HT1080 (cell line): ENCODE data around the gene TMEM82. TPM values are rescaled to one million over a fixed set of nuclear protein-coding genes. Genes with fewer than 3 reads are reported as not detected.

ENCODE experiments used
- DNase-seq: peaks from one replicate; pipeline ENCODE4 v3.0.0-alpha.2; 2015; ENCODE audit warnings: low read depth
- total RNA-seq: library from RNA; depleted of rRNA; stranded (reverse); fragments of >200 nt; shearing (Covaris generic); gene quantifications from 2 replicates; pipeline ENCODE4 v1.2.3, GENCODE V29; 2014

The TMEM82 gene
- total RNA-seq, 1 experiment from 2014 or later, result not detected

DNA sequence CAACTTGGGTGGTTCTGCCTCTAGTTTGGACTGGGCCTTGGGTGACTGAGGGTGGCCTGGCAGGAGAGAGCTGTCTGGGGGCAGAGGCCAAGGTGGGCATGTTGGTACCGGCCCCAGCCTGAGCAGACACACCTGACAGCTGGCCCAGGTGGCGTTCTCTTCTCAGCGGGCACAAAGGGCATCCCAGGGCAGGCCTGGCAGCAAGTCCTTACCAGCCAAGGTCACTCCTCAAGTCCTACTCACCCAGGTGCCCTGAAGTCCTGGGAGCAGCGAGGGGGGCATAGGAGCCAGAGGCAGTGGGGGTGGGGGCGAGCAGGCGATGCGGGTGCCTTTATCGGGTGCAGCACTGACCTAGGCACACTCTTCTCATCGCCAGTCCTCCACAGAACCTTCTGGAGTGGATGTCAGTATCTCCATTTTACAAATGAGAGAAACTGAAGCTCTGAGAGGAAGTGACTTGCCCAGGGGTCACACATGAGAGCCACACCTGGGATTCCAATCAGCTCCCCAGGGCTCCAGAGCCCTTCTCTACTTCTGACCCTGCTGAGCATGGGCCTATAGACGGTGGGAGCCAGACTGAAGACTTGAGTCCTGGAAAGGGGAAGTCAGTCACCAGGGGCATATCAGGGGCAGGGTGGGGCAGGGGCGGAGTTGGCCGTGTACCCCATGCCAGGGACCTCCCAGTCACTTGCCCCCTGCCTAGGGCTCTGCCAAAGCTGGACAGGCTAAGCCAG, 6.8 kb upstream of the TMEM82 start:
- DNase-seq, result no peak

DNA sequence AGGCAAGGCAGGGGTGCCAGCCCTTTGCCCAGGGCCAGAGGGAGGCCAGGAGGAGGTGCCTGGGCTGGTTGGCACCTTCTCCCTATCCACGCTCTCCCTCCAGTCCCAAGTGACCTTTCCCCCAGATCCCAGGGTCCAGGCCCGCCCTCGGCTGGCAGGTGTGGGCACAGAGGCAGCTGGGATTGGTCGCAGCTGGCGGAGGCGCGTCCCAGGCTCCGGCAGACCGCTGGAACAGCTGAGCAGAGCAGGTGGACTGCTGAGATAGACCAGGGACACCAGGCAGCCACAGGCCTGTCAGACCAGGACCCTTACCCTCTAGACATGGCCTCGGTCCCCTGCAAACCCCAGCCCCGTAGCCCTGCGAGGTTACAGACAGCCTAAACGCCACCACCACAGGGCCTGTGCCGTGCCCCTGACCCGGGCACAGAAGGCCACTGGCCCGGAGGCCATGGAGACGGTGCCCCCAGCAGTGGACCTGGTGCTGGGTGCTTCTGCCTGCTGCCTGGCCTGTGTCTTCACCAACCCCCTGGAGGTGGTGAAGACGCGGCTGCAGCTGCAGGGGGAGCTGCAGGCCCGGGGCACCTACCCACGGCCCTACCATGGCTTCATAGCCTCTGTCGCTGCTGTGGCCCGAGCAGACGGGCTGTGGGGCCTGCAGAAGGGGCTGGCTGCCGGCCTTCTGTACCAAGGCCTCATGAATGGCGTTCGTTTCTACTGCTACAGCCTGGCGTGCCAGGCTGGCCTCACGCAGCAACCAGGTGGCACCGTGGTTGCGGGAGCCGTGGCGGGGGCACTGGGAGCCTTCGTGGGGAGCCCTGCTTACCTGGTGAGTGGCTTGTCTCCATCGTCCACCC, 6.0 kb upstream of the TMEM82 start, which contains the start of gene SLC25A34:
SLC25A34 (plus strand) TSS at position 221 of the 854 bp plus-strand sequence; CDS start at position 449, 228 bp downstream.
- DNase-seq, result no peak

DNA sequence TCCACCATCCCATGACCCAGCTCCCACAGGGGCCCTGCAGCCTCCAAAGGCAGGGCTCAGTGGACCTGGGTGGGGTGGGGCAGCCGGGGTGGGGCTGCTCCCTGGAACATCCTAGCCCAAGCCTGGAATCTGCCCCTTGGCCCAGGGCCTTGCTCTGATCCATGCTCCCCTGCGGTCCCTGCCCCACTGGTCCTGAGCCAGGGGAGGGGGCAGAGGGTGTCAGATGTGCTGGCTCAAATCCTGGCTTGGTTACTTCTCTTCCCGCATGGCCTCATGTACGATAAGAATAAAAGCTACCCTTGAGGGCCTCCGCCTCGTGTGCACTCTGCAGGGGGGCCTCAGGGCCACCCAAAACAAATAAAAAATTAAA, 5.4 kb upstream of the TMEM82 start:
- DNase-seq, result no peak

DNA sequence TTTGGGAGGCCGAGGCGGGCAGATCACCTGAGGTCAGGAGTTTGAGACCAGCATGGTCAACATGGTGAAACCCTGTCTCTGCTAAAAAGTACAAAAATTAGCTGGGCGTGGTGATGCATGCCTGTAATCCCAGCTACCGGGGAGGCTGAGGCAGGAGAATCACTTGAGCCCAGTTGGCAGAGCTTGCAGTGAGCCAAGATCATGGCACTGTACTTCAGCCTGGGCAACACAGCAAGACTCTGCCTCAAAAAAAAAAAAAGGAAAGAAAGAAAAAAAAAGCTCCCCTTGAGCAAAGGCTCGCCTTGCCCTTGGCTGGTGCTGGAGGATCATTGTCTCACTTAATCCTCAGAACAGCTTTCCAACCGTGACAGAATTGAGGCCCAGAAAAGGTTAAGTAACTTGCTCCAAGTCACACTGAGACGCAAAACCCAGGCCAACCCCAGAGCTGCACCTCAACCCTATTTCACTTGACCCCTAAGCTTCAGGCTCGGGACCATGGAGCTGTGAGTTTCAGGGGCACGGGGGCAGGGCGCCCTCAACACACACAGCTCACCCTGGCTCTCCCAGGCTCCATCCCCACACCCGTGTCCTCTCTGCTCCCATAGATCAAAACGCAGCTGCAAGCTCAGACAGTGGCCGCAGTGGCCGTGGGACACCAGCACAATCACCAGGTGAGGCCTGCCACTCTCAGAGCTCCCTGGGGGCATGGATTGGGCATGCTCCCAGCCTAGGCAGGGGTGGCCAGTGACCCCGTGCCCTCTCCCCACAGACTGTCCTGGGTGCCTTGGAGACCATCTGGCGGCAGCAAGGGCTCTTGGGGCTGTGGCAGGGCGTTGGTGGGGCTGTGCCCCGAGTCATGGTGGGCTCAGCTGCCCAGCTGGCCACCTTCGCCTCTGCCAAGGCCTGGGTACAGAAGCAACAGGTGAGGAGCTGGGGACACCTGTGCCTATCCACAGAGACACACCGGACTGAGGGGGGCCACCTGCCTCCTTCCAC, 4.7 kb upstream of the TMEM82 start:
- no peak for DNase-seq

DNA sequence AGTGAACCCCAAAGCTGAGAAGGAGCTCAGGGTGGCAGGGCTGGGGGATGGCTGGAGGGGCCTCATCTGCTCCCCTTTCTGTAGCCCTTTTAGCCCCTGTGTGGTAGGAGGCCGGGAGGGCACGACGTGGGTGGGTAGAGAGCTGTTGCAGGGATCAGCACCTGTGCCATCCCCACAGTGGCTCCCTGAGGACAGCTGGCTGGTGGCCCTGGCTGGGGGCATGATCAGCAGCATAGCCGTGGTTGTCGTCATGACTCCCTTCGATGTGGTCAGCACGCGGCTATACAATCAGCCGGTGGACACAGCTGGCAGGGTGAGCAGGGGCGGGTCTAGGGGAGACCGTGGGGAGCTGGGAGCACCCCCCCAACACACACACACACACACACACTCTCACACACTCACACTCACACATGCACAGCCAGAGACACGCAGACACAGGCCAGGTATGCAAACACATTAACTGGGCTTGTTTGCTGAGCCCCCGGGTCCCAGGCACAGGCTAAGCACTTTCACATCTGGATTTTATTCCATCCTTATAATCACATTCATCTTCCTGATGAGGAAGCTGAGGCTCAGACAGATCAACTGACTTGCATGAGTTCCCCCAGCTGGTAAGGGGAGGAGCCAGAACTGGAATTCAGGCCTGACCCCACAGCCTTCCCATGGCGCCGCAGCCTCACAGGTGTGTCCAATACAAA, 3.7 kb upstream of the TMEM82 start:
- no peak for DNase-seq

DNA sequence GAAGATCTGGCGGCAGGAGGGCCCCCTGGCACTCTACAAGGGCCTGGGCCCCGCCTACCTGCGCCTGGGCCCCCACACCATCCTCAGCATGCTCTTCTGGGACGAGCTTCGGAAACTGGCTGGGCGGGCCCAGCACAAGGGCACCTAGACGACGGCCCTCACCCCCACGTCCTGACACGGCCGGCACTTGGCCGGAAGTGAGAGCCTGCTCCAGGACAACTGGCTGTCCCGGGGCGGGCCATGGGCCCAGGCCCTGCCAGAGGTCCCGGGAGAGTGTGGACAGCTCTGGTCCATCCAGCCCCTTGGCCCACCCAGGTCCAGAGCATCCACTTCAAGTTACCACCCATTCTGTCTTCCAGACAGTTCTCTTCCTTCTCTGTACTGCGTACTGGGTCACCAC, 3.0 kb upstream of the TMEM82 start:
- DNase-seq, result no peak

DNA sequence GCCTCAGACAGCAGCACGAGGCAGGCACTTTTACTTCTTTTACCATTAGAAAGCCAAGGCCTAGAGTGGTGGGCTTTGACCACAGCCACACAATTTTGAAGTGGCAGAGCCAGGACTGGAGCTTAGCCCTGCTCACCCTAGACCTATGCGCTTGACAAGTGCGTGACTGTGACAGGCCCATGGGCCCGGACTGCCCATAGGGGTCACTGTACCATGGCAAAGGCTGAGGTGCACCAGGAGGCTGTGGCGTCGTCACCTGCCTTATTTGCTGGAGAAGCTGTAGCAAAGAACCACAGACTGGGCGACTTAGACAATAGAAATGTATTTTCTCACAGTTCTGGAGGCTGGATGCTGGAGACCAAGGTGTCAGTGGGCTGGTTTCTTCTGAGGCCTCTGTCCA, 2.6 kb upstream of the TMEM82 start:
- no peak for DNase-seq

DNA sequence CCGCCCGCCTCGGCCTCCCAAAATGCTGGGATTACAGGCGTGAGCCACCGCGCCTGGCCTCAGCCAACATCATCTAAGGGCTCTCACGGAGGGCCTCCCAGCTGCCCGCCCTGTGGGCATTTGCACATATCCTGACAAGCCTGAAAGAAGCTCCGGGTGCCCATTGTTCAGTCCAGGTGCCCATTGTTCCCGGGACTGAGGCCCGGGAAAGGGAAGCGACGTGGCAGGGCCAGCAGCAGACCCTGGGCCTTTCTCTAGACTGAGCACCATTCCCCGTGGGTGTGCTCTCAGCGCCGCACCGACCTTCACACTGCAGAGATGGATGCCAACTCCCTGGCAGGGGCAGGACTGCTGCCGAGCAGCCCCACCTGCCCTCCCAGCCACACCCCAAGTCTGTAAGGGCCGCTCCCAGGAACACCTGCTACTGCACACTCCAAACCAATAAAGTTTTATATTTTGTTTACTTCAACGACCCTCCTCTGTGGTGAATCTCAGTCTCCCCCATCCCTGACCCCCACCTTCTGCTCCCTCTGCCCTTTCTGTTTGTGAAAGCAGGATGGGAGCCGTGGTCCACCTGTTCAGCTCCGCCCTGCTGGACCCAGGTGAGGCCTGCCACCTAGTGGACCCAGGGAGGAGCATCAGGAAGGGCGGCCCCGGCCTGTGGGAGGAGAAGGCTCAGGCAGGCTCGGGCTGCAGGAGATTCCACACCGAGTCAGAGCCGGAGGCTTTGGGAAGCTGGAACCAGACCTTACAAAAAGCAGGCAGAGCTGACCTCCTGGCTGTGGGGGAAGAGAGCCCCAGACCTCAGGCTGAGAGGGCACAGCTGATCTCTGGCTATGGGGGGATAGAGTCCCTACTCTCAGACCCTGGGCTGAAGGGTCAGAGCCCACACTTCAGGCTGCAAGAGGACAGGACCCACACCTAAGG, 1.1 kb upstream of the TMEM82 start:
- peak; percentile 70 for DNase-seq

DNA sequence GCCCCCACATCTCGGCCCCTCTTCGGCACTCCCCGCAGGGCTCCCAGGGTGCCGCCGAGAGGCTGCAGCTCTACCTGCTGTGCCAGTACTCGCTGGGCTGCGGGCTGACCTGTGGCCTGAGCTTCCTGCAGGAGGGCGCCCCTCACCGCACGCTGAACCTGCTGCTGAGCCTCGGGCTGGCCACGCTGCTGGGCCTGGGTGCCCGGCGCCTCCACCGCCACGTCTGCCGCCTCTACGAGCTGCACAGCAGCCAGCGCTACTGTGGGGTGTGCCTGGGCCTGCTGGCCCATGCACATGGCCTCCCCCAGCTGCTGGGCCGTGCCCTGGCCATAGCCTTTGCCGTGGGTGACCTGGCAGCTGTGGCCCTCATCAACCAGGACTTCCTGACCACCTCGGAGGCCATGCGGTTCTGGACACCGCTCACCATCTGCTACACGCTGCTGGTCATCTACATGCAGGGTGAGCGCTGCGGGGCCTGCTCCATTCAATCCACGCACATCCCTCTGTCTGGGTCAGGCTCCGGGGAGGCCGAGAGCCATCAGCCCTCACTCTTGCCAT, 1.9 kb downstream of the TMEM82 start:
- DNase-seq, result no peak

DNA sequence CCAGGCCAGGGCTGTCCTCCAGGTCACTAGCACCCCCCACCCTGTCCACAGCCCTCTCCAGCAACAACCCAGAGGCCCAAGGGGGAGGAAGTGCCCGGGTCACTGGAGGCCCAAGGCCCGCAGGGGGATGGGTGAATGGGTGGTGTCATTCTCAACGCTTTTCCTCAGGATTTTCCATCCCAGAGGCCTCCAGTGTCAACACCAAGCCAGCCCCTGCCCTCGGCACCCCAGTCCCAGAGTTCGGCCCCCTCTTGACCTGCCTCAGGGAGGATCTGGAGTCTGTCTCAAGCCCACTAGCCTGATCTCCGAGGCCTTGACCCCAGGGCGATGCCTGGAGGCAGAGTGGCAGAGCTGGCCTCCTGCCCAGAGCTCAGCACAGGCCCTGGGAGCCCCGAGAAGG, 5.1 kb downstream of the TMEM82 start:
- DNase-seq, result no peak

DNA sequence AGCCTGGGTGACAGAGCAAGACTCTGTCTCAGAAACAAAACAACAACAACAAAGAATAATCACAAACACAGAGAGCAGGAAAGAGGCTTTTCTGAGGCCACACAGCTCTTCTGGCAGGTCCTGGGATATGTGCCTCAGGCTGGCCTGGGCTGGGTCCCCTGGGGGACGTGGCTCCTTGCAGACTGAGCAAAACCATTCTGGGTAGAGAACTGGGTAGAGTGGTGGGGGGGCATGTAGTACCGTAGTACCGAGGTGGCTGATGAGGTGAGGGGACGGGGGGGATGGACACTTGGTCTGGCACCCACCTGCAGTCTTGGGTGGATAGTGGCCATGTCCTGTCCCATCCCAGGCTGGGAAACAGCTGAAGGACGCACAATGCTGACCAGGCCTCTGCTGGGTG, 6.0 kb downstream of the TMEM82 start:
- DNase-seq, result no peak

DNA sequence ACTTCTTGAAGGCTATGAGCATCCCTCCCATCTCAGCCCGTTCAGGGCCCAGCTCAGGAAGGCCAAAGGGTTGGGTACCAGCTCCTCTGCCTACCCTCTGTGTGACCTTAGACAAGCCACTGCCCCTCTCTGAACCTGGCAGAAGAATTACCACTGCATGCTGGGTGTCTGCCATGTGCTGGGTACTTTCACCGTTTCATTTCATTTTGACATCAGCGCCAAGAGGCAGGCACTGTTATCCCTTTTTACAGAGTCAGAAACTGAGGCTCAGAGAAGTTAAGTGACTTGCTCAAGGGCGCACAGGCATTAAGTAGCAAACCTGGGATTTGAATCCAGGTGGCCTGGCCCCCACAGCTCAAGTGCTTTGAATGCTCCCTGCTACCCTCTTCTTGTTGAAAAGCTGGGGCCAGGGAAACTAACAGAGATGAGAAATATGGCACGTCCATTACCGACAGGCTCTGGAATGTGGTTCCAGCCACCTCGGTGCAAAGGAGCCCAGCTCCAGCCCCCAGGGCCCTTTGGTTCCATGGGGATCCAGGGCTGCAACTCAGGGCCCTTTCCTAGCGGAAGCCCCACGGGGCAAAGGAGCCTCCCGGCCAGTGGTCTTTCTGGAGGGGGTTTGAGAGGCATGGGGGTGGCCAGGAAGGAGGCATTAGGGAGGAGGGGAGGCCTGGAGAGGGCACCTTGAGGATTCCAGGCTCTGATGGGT, 6.5 kb downstream of the TMEM82 start:
- no peak for DNase-seq

DNA sequence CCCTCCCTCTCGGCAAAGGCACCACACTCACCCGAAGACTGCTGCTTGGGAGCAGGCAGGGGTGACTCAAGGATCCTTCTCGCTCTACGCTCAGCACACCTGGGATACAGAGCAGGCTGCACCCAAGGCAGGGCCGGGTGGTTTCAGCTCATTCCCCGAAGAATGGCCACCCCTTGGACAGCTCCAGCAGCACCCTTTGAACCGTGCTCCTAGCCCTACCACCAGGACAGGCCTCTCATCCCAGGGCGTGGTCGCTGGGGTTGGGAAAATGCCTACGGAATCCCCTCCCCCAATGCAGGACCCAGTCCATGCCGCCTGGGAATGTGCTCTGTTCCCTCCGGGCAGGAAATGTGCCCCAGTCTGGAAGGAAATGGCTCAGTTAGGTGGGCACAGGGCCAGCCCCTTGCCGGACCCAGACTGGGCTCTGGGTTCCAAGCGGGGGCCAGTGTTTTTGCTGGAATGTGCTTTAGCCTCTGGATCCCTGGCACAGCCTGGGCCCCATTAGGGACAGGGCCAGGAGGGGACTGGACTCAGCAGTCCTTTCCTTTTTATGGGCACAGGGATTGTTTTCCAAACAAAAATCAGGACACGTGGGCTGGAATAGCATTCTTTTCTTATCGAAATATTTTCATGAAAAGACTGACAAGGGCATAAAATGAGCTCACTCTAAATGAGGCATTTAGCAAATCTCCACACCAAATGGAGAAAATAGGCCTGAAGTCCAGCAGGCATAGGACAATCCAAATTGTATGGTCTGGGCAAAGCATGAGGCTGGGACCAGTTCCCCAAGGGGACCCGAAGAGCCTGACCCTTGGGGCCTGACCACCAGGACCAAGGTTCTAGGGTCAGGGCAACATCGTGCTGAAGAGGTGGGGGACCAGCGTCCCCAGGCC, 7.3 kb downstream of the TMEM82 start:
- DNase-seq, result peak; percentile 87

DNA sequence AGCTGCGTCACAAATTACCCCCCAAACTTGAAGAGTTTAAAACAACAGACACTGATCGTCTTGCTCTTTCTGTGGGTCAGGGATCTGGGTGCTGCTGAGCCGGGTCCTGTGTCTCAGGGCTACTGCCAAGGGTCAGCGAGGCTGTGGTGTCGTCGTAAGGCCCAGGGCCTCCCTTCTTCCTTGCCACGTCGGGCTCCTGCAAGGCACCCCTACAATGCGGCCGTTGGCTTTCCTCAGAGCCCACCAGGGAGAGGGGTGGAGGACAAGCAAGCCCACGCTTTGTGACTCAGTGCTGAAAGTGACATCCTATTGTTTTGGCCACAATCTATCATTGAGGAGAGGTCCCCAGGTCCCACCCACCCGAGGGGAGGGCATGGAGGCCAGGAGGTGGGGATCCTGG, 8.6 kb downstream of the TMEM82 start:
- DNase-seq, result no peak

DNA sequence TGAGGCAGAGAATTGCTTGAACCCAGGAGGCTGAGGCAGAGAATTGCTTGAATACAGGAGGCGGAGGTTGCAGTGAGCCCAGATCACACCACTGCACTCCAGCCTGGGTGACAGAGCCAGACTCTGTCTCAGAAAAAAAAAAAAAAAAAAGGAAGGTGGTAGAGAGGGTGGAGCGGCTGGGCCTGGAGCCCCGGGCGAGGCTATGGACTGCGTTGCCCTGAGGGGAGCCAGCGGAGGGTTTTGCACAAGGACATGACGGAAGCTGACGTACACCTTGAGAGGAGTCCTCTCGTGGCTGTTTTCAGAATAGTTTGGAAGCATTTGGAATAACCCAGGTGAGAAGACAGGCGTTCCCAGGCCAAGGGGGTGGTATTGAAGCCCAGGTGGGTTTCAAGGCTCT, 9.4 kb downstream of the TMEM82 start:
- DNase-seq, result no peak

DNA sequence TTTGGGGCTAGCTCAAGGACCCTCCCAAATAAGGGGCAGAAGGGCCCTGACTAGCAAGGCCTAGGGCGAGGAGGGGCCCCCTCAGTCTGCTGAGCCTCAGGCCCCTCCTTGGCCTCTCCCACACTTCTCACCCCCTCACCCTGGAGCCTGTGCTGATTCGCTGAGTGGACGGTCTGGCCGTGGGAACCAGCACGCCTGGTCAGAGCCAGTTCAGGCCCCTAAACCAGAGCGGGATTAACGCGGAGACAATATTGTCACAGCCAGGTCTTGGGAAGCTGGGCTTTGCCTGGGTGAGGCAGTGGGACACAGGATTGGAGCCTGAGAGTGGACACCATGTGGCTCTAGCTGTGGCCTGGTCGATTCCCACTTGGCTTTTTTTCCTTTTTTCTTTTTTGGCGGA, 11.5 kb downstream of the TMEM82 start:
- no peak for DNase-seq

DNA sequence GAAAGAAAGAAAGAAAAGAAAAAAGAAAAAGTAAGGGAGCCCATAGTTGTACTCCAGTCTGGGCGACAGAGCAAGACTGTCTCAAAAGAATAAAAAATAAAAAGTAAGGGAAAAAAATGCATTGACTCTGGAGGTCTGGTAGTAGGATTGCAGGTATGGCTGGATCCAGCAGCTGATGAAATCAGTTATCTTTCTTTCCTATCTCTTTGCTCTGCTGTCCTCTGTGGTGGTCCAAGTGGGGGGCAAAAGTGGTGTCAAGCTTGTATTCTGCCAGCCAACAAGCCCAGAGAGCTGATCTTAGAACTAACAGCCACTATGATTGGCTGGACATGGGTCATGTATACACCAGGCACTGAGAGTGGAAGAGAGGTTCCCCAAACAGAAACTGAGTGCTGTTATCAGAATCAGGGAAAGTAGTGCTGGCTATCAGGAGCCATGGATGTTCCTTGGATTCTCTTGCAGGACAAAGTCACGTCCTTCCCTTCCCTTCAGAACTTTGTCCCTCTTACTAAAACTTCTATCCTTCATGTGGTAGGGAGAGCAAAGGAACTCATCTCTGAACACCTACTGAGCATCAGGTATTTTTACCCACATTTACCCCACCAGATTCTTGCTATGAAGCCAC, 12.8 kb downstream of the TMEM82 start:
- no peak for DNase-seq
